Endodermal cell (in vitro differentiated cells): Measurements from ENCODE around the gene TCF3. TPM values are rescaled to one million over a fixed set of nuclear protein-coding genes. Genes with fewer than 3 reads are reported as not detected.

Experiments used
- DNase-seq: peaks from one replicate; pipeline ENCODE4 v3.0.0-alpha.2; 2017
- H3K27ac ChIP-seq: 2 replicates; pipeline ENCODE4 v1.5.1; 2013; ENCODE audit warnings: mild to moderate bottlenecking, low read depth, low read length, moderate library complexity
- H3K27me3 ChIP-seq: 2 replicates; pipeline ENCODE4 v1.6.1; 2013; ENCODE audit warnings: mild to moderate bottlenecking, low read length, moderate library complexity; ENCODE audit not compliant: insufficient read depth, control insufficient read depth, poor library complexity, severe bottlenecking
- H3K36me3 ChIP-seq: 2 replicates; pipeline ENCODE4 v1.7.0; 2013; ENCODE audit warnings: mild to moderate bottlenecking, low read length, moderate library complexity; ENCODE audit not compliant: control insufficient read depth, insufficient read depth
- H3K4me1 ChIP-seq: one replicate; pipeline ENCODE4 v1.7.0; 2013; ENCODE audit warnings: low read length; ENCODE audit not compliant: control insufficient read depth, insufficient read depth
- H3K4me3 ChIP-seq: 2 replicates; pipeline ENCODE4 v1.5.1; 2013; ENCODE audit warnings: mild to moderate bottlenecking, low read length, moderate library complexity
- H3K9ac ChIP-seq: 2 replicates; pipeline ENCODE4 v1.6.1; 2013; ENCODE audit warnings: mild to moderate bottlenecking, low read length, moderate library complexity; ENCODE audit not compliant: poor library complexity, severe bottlenecking; ENCODE audit errors: extremely low read depth
- H3K9me3 ChIP-seq: 2 replicates; pipeline ENCODE4 v1.6.1; 2013; ENCODE audit warnings: mild to moderate bottlenecking, low read length, moderate library complexity; ENCODE audit not compliant: control insufficient read depth
- H3K27ac Mint-ChIP-seq: 2 replicates; pipeline ENCODE4 v1.8.0; 2020; ENCODE audit warnings: mixed read lengths
- H3K27me3 Mint-ChIP-seq: 2 replicates; pipeline ENCODE4 v1.8.0; 2021; ENCODE audit warnings: mild to moderate bottlenecking, mixed read lengths; ENCODE audit not compliant: insufficient read depth
- H3K36me3 Mint-ChIP-seq: 2 replicates; pipeline ENCODE4 v1.8.0; 2020; ENCODE audit warnings: low read depth, mixed read lengths
- H3K4me1 Mint-ChIP-seq: 2 replicates; pipeline ENCODE4 v1.8.0; 2020; ENCODE audit warnings: mixed read lengths
- H3K4me3 Mint-ChIP-seq: 2 replicates; pipeline ENCODE4 v1.8.0; 2020; ENCODE audit warnings: mild to moderate bottlenecking, moderate library complexity, mixed read lengths
- H3K9me3 Mint-ChIP-seq: 2 replicates; pipeline ENCODE4 v1.8.0; 2020; ENCODE audit warnings: mild to moderate bottlenecking, mixed read lengths
- WGBS, 2 experiments: methylation state at CpG; one replicate each; pipeline versions ENCODE4 v1.1.5 to v1.1.7; 2013; ENCODE audit warnings: missing lambda C conversion rate in 2 of 2, mixed read lengths in 1 of 2; ENCODE audit not compliant: insufficient coverage in 1 of 2, insufficient read length in 1 of 2; 5-methylcytosine and 5-hydroxymethylcytosine counted together
- total RNA-seq, 2 donors: library from RNA; stranded (reverse); fragmentation: NEBNext Ultra II Directional in 1 of 2; extraction: Animal tissue kit (Norgen Biotek cat#: 25700) in 1 of 2; gene quantifications; 2 replicates in 1 of 2; 3 replicates in 1 of 2; pipeline ENCODE4 v1.2.1, GENCODE V29; 2021
- TF ChIP-seq, protein P1 (sequence below): fragments of 200-600 bp; sonication (generic); conservative IDR thresholded peaks from 2 replicates; pipeline ENCODE4 v1.5.0; 2021; ENCODE audit warnings: antibody characterized with exemption, mild to moderate bottlenecking

Gene TCF3
- total RNA-seq, 2 donors from 2014 or later = 233 to 268 TPM

- 93 to 94% methylated on average over 9 of the region's 9 CpGs for WGBS, 2 experiments
- Histone ChIP-seq H3K4me1 (no peaks in the 10 kb centered on the region), H3K9me3 (no peaks in the 10 kb centered on the region), H3K27me3 (no peaks in the 10 kb centered on the region), H3K27ac (peak overlapping the region; percentile 17), H3K9ac (no peak overlapping the region), H3K36me3 (peaks cover 22% of the 10 kb centered on the region), H3K4me3 (no peak overlapping the region)
- Mint-ChIP-seq H3K9me3 (no peaks in the 10 kb centered on the region), H3K4me3 (no peak overlapping the region), H3K27me3 (no peaks in the 10 kb centered on the region), H3K4me1 (peaks cover 9% of the 10 kb centered on the region), H3K36me3 (peaks cover 41% of the 10 kb centered on the region), H3K27ac (peak overlapping the region; percentile 72)
- DNase-seq = no peak
- TF ChIP-seq, protein P1, sequence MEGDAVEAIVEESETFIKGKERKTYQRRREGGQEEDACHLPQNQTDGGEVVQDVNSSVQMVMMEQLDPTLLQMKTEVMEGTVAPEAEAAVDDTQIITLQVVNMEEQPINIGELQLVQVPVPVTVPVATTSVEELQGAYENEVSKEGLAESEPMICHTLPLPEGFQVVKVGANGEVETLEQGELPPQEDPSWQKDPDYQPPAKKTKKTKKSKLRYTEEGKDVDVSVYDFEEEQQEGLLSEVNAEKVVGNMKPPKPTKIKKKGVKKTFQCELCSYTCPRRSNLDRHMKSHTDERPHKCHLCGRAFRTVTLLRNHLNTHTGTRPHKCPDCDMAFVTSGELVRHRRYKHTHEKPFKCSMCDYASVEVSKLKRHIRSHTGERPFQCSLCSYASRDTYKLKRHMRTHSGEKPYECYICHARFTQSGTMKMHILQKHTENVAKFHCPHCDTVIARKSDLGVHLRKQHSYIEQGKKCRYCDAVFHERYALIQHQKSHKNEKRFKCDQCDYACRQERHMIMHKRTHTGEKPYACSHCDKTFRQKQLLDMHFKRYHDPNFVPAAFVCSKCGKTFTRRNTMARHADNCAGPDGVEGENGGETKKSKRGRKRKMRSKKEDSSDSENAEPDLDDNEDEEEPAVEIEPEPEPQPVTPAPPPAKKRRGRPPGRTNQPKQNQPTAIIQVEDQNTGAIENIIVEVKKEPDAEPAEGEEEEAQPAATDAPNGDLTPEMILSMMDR = no peak
Observed at GRCh38 chr19:1587872-1588271, 64.5 kb downstream of the TCF3 start.

GRCh38 chr19:1585243-1585580 lies 67.2 kb downstream of the TCF3 start:
- H3K27ac Mint-ChIP-seq = peak overlapping the region; percentile 61
- Histone ChIP-seq H3K9ac (no peak overlapping the region), H3K36me3 (peaks cover 44% of the 10 kb centered on the region), H3K27me3 (no peaks in the 10 kb centered on the region), H3K9me3 (no peaks in the 10 kb centered on the region), H3K4me1 (no peaks in the 10 kb centered on the region), H3K27ac (no peak overlapping the region), H3K4me3 (no peak overlapping the region)
- H3K4me3 Mint-ChIP-seq = no peak overlapping the region
- H3K36me3 Mint-ChIP-seq = peaks cover 56% of the 10 kb centered on the region
- no peak for DNase-seq
- no peaks in the 10 kb centered on the region for H3K4me1 Mint-ChIP-seq
- TF ChIP-seq, protein P1 = no peak
- no peaks in the 10 kb centered on the region for H3K27me3 Mint-ChIP-seq
- WGBS, 2 experiments = 96 to 100% methylated on average over 5 to 13 of the region's 13 CpGs
- no peaks in the 10 kb centered on the region for H3K9me3 Mint-ChIP-seq

GRCh38 chr19:1584500-1585242 lies 67.7 kb downstream of the TCF3 start:
- Histone ChIP-seq H3K27ac (no peak overlapping the region), H3K36me3 (peaks cover 44% of the 10 kb centered on the region), H3K27me3 (no peaks in the 10 kb centered on the region), H3K4me3 (no peak overlapping the region), H3K4me1 (no peaks in the 10 kb centered on the region), H3K9ac (no peak overlapping the region), H3K9me3 (no peaks in the 10 kb centered on the region)
- Mint-ChIP-seq H3K4me1 (no peaks in the 10 kb centered on the region), H3K27ac (no peak overlapping the region), H3K36me3 (peaks cover 58% of the 10 kb centered on the region), H3K27me3 (no peaks in the 10 kb centered on the region), H3K4me3 (no peak overlapping the region), H3K9me3 (no peaks in the 10 kb centered on the region)
- 98% methylated on average over 58 to 87 of the region's 87 CpGs for WGBS, 2 experiments
- DNase-seq = no peak
- TF ChIP-seq, protein P1 = no peak
